Measurements from ENCODE around the gene ZNF385D. TPM values are rescaled to one million over a fixed set of nuclear protein-coding genes. Genes with fewer than 3 reads are reported as not detected.
A peak's percentile ranks its signal among the peaks of the same experiment; 100 is the strongest.

Gene ZNF385D
- total and polyA plus RNA-seq, 2 donors from 2014 or later: 1.4 to 8.9 TPM

GRCh38 chr3:21551019-21551418 is 200.0 kb downstream of the ZNF385D start:
- peak in 2 of 5 donors; percentile 19 to 42 for DNase-seq
- intact Hi-C loops (cut with DNase I): no loop called here
- no peak overlapping the region for H3K9ac ChIP-seq (ENCODE audit: low read length in 3 of 3)
- no peak overlapping the region for H3K27ac ChIP-seq (ENCODE audit: low read depth in 2 of 2, low read length in 2 of 2)
- H3K27me3 ChIP-seq (ENCODE audit: control insufficient read depth, insufficient read depth, low read length): no peaks in the 10 kb centered on the region
- no peaks in the 10 kb centered on the region for H3K4me1 ChIP-seq (ENCODE audit: control insufficient read depth in 2 of 3, insufficient read depth in 2 of 3, low read depth in 1 of 3, low read length in 3 of 3)
- H3K4me3 ChIP-seq (ENCODE audit: low read length in 3 of 3): no peak overlapping the region
- no peak for FAIRE-seq
- no peak for TF ChIP-seq CTCF (IDR thresholded peaks at IDR 0.05; ENCODE audit: borderline replicate concordance, extremely low read depth, insufficient read depth)
- no peaks in the 10 kb centered on the region for H3K36me3 ChIP-seq (ENCODE audit: control insufficient read depth in 2 of 3, insufficient read depth in 3 of 3, low read length in 3 of 3)
- no peaks in the 10 kb centered on the region for H3K9me3 ChIP-seq (ENCODE audit: control insufficient read depth in 2 of 3, insufficient read depth in 1 of 3, low read length in 3 of 3)

GRCh38 chr3:21544076-21544462 is 206.9 kb downstream of the ZNF385D start:
- Histone ChIP-seq H3K36me3 (ENCODE audit: control insufficient read depth in 2 of 3, insufficient read depth in 3 of 3, low read length in 3 of 3) (no peaks in the 10 kb centered on the region), H3K4me3 (ENCODE audit: low read length in 3 of 3) (no peak overlapping the region), H3K9me3 (ENCODE audit: control insufficient read depth in 2 of 3, insufficient read depth in 1 of 3, low read length in 3 of 3) (no peaks in the 10 kb centered on the region), H3K4me1 (ENCODE audit: control insufficient read depth in 2 of 3, insufficient read depth in 2 of 3, low read depth in 1 of 3, low read length in 3 of 3) (no peaks in the 10 kb centered on the region), H3K9ac (ENCODE audit: low read length in 3 of 3) (no peak overlapping the region), H3K27ac (ENCODE audit: low read depth in 2 of 2, low read length in 2 of 2) (no peak overlapping the region), H3K27me3 (ENCODE audit: control insufficient read depth, insufficient read depth, low read length) (no peaks in the 10 kb centered on the region)
- no peak for FAIRE-seq
- TF ChIP-seq CTCF (IDR thresholded peaks at IDR 0.05; ENCODE audit: borderline replicate concordance, extremely low read depth, insufficient read depth): no peak
- intact Hi-C loops (cut with DNase I): no loop called here
- DNase-seq: no peak

GRCh38 chr3:21543380-21544075 is 207.5 kb downstream of the ZNF385D start:
- Histone ChIP-seq H3K9me3 (ENCODE audit: control insufficient read depth in 2 of 3, insufficient read depth in 1 of 3, low read length in 3 of 3) (no peaks in the 10 kb centered on the region), H3K4me1 (ENCODE audit: control insufficient read depth in 2 of 3, insufficient read depth in 2 of 3, low read depth in 1 of 3, low read length in 3 of 3) (no peaks in the 10 kb centered on the region), H3K27me3 (ENCODE audit: control insufficient read depth, insufficient read depth, low read length) (no peaks in the 10 kb centered on the region), H3K27ac (ENCODE audit: low read depth in 2 of 2, low read length in 2 of 2) (no peak overlapping the region), H3K36me3 (ENCODE audit: control insufficient read depth in 2 of 3, insufficient read depth in 3 of 3, low read length in 3 of 3) (no peaks in the 10 kb centered on the region), H3K4me3 (ENCODE audit: low read length in 3 of 3) (no peak overlapping the region), H3K9ac (ENCODE audit: low read length in 3 of 3) (no peak overlapping the region)
- intact Hi-C loops (cut with DNase I): no loop called here
- TF ChIP-seq CTCF (IDR thresholded peaks at IDR 0.05; ENCODE audit: borderline replicate concordance, extremely low read depth, insufficient read depth): no peak
- FAIRE-seq (no peak), DNase-seq (peak in 1 of 5 donors; percentile 48)
